Measurements from ENCODE around the gene BPIFA1.

DNA sequence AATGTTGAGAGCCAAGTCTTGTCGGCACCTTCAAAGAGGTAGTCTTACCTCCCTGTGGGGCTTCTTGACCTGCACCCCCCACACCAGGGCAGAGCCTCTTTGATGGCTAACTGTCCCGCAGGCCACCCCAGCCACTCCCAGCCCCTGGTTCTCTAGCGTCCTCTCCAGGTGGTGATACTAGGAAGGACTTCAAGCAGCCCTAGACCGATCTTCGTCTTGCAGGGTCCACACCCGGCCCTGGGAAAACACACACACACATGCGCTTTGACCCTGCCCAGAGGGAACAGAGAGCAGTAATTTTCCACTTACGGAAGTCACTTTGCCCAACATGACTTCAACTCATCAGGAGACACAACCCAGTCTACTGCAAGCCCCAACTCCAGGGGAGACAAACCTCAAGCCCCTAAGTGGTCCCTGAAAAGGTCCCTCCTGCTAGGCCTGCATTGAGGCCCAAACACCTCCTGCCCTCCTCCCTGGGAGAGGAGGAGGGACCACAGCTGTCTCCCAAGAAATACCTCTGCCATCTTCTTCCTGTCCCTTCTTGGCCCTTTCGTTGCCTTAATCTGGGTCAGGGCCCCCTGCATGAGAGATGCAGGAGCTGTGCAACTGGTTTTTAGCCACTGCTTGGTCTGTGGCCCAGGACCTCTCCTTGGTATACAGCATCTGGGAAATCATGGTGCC lies 44.3 kb downstream of the BPIFA1 start:
- TF ChIP-seq, protein P1, sequence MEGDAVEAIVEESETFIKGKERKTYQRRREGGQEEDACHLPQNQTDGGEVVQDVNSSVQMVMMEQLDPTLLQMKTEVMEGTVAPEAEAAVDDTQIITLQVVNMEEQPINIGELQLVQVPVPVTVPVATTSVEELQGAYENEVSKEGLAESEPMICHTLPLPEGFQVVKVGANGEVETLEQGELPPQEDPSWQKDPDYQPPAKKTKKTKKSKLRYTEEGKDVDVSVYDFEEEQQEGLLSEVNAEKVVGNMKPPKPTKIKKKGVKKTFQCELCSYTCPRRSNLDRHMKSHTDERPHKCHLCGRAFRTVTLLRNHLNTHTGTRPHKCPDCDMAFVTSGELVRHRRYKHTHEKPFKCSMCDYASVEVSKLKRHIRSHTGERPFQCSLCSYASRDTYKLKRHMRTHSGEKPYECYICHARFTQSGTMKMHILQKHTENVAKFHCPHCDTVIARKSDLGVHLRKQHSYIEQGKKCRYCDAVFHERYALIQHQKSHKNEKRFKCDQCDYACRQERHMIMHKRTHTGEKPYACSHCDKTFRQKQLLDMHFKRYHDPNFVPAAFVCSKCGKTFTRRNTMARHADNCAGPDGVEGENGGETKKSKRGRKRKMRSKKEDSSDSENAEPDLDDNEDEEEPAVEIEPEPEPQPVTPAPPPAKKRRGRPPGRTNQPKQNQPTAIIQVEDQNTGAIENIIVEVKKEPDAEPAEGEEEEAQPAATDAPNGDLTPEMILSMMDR (IDR thresholded peaks at IDR 0.05 in 4 of 5, conservative IDR thresholded peaks at IDR 0.05 in 1 of 5) = no peak
- TF ChIP-seq POLR2A (IDR thresholded peaks at IDR 0.05) = no peak
